ENCODE results near the gene MAN2B1. TPM values are rescaled to one million over a fixed set of nuclear protein-coding genes. Genes with fewer than 3 reads are reported as not detected.
A peak's percentile ranks its signal among the peaks of the same experiment; 100 is the strongest.

MAN2B1 gene
- total RNA-seq, 3 donors from 2014 or later (not counting 1 experiment from before 2014, with no cell fraction given) = 107 to 118 (median 112) TPM

- 98% methylated on average over 19 of the region's 22 CpGs for WGBS (ENCODE audit: insufficient coverage)
Observed at GRCh38 chr19:12657966-12658365, 8.6 kb downstream of the MAN2B1 start.

GRCh38 chr19:12656899-12657571, 9.5 kb downstream of the MAN2B1 start:
- Mint-ChIP-seq H3K9me3 (no peaks in the 10 kb centered on the region), H3K4me3 (no peak overlapping the region), H3K4me1 (peaks cover 0 to 7% of the 10 kb centered on the region in 2 donors), H3K27me3 (ENCODE audit: low read depth in 2 of 2) (no peaks in the 10 kb centered on the region), H3K27ac (no peak overlapping the region), H3K36me3 (peaks cover 18% of the 10 kb centered on the region)
- intact Hi-C loops (cut with micrococcal nuclease) = no loop called here
- no peak overlapping the region for H3K4me3 ChIP-seq (ENCODE audit: low read length)
- peak in 2 of 3 donors; percentile 40 to 50 for ATAC-seq
- H3K9me3 ChIP-seq (ENCODE audit: control insufficient read depth, insufficient read depth, low read length) = no peaks in the 10 kb centered on the region
- no peak for DNase-seq
- no peak for TF ChIP-seq CTCF (IDR thresholded peaks at IDR 0.05)
- H3K27ac ChIP-seq (ENCODE audit: low read length) = no peak overlapping the region
- 97% methylated on average over 47 of the region's 50 CpGs for WGBS (ENCODE audit: insufficient coverage)
- peaks cover 56% of the 10 kb centered on the region for H3K36me3 ChIP-seq (ENCODE audit: control insufficient read depth, insufficient read depth, low read length)
- H3K4me1 ChIP-seq (ENCODE audit: control insufficient read depth, insufficient read depth, low read length) = no peaks in the 10 kb centered on the region
- no peaks in the 10 kb centered on the region for H3K27me3 ChIP-seq (ENCODE audit: control insufficient read depth, insufficient read depth, low read length)

More at GRCh38 chr19:12657966-12658365, 8.6 kb downstream of the MAN2B1 start:
- Histone ChIP-seq H3K4me1 (ENCODE audit: control insufficient read depth, insufficient read depth, low read length) (no peaks in the 10 kb centered on the region), H3K9me3 (ENCODE audit: control insufficient read depth, insufficient read depth, low read length) (no peaks in the 10 kb centered on the region), H3K4me3 (ENCODE audit: low read length) (no peak overlapping the region), H3K27me3 (ENCODE audit: control insufficient read depth, insufficient read depth, low read length) (no peaks in the 10 kb centered on the region), H3K27ac (ENCODE audit: low read length) (no peak overlapping the region), H3K36me3 (ENCODE audit: control insufficient read depth, insufficient read depth, low read length) (peaks cover 63% of the 10 kb centered on the region)
- ATAC-seq = no peak
- H3K9me3 Mint-ChIP-seq = no peaks in the 10 kb centered on the region
- peaks cover 0 to 7% of the 10 kb centered on the region in 2 donors for H3K4me1 Mint-ChIP-seq
- H3K36me3 Mint-ChIP-seq = peaks cover 18% of the 10 kb centered on the region
- intact Hi-C loops (cut with micrococcal nuclease) = no loop called here
- TF ChIP-seq CTCF (IDR thresholded peaks at IDR 0.05) = no peak
- H3K27me3 Mint-ChIP-seq (ENCODE audit: low read depth in 2 of 2) = no peaks in the 10 kb centered on the region
- DNase-seq = no peak
- H3K27ac Mint-ChIP-seq = no peak overlapping the region
- H3K4me3 Mint-ChIP-seq = no peak overlapping the region

GRCh38 chr19:12655546-12655945, 11.0 kb downstream of the MAN2B1 start:
- no peaks in the 10 kb centered on the region for H3K27me3 ChIP-seq (ENCODE audit: control insufficient read depth, insufficient read depth, low read length)
- no peaks in the 10 kb centered on the region for H3K9me3 ChIP-seq (ENCODE audit: control insufficient read depth, insufficient read depth, low read length)
- no peak for ATAC-seq
- H3K4me1 ChIP-seq (ENCODE audit: control insufficient read depth, insufficient read depth, low read length) = no peaks in the 10 kb centered on the region
- TF ChIP-seq CTCF (IDR thresholded peaks at IDR 0.05) = no peak
- intact Hi-C loops (cut with micrococcal nuclease) = no loop called here
- no peaks in the 10 kb centered on the region for H3K9me3 Mint-ChIP-seq
- H3K27ac ChIP-seq (ENCODE audit: low read length) = no peak overlapping the region
- H3K4me1 Mint-ChIP-seq = peaks cover 0 to 7% of the 10 kb centered on the region in 2 donors
- WGBS (ENCODE audit: insufficient coverage) = 97% methylated on average over 8 of the region's 8 CpGs
- peaks cover 18% of the 10 kb centered on the region for H3K36me3 Mint-ChIP-seq
- DNase-seq = no peak
- no peak overlapping the region for H3K4me3 Mint-ChIP-seq
- H3K27ac Mint-ChIP-seq = no peak overlapping the region
- no peaks in the 10 kb centered on the region for H3K27me3 Mint-ChIP-seq (ENCODE audit: low read depth in 2 of 2)
- H3K36me3 ChIP-seq (ENCODE audit: control insufficient read depth, insufficient read depth, low read length) = peaks cover 51% of the 10 kb centered on the region
- no peak overlapping the region for H3K4me3 ChIP-seq (ENCODE audit: low read length)

- H3K4me3 ChIP-seq (ENCODE audit: low read length) = no peak overlapping the region
- H3K36me3 ChIP-seq (ENCODE audit: control insufficient read depth, insufficient read depth, low read length) = peaks cover 31% of the 10 kb centered on the region
- peaks cover 11% of the 10 kb centered on the region for H3K4me1 ChIP-seq (ENCODE audit: control insufficient read depth, insufficient read depth, low read length)
- no peaks in the 10 kb centered on the region for H3K9me3 ChIP-seq (ENCODE audit: control insufficient read depth, insufficient read depth, low read length)
- H3K27ac Mint-ChIP-seq = no peak overlapping the region
- peaks cover 7% of the 10 kb centered on the region in 2 donors for H3K4me1 Mint-ChIP-seq
- H3K36me3 Mint-ChIP-seq = peaks cover 10% of the 10 kb centered on the region
- no peak overlapping the region for H3K27ac ChIP-seq (ENCODE audit: low read length)
- H3K4me3 Mint-ChIP-seq = no peak overlapping the region
- 85% methylated on average over 4 of the region's 6 CpGs for WGBS (ENCODE audit: insufficient coverage)
- no peak for TF ChIP-seq CTCF (IDR thresholded peaks at IDR 0.05)
- no peaks in the 10 kb centered on the region for H3K27me3 ChIP-seq (ENCODE audit: control insufficient read depth, insufficient read depth, low read length)
- H3K27me3 Mint-ChIP-seq (ENCODE audit: low read depth in 2 of 2) = no peaks in the 10 kb centered on the region
- intact Hi-C loops (cut with micrococcal nuclease) = no loop called here
- no peaks in the 10 kb centered on the region for H3K9me3 Mint-ChIP-seq
- ATAC-seq (no peak), DNase-seq (no peak)
Observed at GRCh38 chr19:12652219-12652618, 14.3 kb downstream of the MAN2B1 start.
